HG02588 (cell line): ENCODE measurements around the gene IGFN1.
"Not testable (repeated sequence)": the region's sequence is repeated elsewhere in the genome, so short reads cannot be mapped to it uniquely, and the experiment has no call there.

Experiments used
- ATAC-seq: cut with Tn5 transposase; IDR thresholded peaks from one replicate; pipeline ENCODE4 v1.9.1; 2021; ENCODE audit warnings: mild to moderate bottlenecking, moderate library complexity; ENCODE audit not compliant: unreplicated experiment

Gene IGFN1

DNA sequence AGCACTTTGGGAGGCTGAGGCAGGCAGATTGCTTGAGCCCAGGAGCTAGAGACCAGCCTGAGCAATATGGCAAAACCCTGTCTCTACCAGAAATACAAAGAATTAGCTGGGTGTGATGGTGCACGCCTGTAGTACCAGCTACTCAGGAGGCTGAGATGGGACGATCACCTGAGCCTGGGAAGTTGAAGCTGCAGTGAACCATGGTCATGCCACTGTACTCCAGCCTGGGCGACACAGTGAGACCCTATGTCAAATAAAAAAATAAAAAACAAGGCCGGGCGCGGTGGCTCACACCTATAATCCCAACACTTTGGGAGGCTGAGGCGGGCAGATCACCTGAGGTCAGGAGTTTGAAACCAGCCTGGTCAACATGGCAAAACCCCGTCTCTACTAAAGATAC lies 27.6 kb upstream of the IGFN1 start:
- ATAC-seq, result not testable (repeated sequence)

DNA sequence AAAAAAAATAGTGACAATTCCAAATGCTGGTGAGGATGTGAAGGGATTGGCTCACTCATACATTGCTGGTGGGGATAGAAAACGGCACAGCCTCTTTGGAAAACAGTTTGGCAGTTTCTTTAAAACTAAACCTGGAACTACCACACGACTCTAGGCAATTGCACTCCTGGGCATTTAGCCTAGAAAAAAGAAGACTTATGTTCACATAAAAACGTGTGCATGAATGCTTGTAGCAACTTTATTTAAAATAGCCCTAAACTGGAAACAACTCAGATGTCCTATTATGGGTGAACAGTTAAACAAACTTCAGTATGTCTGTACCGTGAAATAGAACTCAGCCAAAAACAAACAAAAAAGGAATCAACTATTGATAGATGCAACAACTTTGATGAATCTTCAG lies 26.9 kb upstream of the IGFN1 start:
- no peak for ATAC-seq

DNA sequence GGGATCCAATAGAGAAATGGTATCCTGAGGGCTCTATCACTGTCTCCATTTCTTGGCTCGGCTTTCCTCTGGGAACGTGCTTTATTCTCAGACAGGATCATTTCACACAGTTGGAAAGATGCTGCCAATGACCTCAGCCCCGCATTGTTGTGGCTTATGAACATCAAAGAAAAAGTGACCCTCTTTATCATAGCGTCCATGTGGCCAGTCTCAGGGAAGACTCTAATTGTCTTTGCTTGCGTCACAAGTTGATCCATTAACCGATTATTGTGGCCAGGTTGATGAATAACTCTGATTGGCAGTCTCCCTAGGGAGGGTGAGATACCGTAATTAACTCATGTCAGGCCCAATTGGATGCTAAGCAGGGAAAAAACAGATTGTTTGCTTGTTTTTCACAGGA lies 26.0 kb upstream of the IGFN1 start:
- ATAC-seq, result no peak

DNA sequence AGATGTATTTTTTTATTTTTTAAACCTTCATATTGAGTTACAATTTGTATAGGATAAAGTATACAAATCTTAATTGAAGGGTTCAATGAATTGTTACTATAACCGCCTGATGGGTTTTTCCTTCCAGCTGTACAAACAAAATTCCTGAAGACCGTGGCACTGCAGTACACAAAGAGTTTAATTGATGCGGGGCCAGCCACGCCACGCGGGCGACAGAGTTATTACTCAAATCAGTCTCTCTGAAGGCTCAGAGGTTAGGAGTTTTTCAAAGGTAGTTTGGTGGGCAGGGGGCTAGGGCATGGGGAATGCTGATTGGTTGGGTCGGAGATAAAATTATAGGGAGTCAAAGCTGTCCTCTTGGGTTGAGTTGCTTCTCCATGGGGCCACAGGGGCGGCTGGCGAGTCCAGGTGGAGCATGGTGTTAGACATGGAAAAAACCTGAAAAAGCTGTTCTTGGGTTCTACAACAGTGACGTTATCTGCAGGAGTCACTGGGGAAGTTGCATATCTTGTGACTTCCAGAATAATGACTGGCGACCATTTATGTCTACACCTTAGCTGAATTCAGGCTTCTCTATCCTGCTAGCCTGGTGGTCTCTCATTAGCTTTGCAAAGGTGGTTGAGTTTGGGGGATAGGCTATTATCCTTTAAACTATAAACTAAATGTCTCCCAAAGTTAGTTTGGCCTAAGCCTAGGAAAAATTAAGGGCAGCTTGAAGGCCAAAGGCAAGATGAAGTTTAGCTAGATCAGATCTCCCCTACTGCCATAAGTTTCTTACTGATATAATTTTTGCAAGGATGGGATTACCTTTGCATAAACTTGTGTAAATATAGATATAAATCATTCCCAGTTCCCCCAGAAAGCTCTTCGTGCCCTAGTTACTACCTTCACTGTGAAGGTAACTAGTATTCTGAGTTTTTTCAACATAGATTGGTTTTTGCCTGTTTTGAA lies 23.3 kb upstream of the IGFN1 start:
- no peak for ATAC-seq

DNA sequence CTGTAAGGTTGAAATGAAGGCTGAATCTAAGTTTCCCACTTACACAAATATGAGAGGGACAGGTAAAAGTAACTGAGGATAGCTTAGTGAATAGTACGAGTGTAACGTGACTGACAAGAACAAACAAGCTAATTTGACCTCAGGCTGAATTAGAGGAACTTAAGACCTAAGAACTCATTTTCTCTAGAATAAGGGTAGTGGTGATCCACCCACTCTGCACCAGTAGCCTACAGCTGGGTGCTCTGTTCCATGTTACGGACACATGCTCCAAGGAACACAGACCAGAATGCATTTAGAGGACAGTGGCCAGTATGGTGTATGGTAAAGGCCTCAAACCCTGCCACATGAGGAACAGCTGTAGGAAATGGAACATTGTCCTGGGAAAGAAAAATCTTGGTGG lies 21.4 kb upstream of the IGFN1 start:
- no peak for ATAC-seq

DNA sequence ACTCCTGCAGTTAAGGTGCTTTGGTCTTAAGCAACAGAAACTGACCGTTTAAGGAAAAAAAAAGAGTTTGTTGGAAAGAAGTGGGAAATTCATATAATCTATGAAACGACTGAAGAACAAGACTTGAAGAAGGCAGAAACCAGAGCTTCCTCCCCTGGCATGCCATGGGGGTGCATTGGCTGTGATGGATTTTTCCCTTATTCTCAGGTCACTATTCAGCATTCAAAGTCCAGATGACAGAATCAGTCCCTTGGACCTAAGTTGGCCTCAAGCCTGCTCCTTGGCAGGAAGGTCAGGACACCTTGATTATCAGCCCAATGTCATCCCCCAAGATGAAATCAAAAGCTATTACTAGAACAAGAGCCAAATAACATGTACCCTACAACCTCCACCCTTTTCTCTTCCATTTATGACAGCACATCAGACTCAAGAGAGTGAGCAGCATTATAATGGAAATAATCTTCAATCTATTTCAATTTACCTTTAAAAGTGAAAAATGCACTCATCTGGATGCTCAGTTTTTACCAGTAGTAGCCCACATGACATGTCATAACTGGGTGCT lies 20.6 kb upstream of the IGFN1 start:
- no peak for ATAC-seq

DNA sequence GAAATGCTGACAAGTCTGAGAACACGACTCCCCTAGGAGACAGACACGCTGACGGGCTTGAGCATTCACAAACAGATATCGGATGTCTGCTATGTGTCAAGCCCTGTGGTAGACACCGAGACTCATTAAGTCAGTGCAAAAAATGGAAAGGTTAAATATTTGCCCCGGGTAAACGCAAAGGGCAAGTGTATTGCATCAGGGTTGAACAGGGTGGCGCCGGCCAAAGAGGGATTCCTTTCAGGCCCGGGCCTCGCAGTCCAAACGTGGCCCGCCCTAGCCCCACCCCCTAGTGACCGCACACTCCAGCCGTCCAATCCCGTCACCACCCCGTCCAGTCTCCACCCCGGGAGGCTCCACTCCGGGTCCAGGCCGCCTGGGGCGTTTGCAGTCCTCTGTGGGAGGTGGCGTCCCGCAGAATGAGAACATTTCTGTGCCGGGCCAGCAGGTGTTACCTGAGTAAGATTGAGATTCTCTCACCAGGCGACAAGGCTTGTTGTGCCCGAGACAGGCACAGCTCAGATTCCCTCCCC lies 20.0 kb upstream of the IGFN1 start:
- peak; percentile 97 for ATAC-seq

DNA sequence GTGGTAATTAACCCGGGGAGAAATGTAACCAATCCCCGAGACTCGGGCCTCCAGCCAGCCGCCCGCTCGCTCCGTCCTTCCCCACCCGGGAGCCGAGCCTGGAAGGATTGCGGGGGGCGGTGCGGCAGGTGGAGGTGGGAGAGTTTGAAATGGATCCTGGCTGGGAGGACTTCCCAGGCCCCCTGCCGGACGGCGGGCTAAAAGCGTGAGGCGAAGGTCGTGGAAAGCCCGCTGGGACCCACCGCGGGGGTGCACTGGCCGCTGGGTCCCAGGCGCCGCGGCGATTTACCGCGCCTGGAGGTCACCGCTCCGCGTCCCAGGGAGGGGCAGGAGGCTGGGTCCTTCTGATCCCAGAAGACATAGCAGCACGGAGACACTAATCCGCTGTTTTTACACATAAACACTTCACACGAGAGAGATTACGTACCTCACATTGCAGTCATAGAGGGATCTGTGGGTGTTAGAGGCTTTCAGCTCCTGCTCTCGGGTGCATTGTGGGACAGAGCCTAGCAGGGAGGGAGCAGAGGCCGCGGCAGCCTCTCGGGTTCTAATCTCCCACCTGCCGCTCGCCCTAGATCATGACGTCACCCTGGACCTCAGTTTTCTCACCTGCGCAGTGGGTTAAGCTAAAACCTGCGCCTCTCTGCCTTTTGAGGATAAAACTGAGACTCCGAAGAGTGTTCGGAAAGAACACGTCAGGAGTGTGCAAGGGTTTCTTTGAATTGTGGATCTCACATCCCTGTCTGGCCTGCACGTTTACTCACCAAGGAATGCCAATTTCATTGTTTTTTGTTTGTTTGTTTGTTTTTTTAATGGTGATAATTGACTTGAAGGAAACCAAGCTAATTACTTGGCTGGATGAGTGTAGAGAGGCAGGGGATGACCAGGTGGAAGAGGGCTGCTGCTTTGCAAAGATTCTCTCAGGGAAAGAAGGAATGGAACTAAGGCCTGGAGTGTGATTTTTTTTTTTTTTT lies 19.3 kb upstream of the IGFN1 start:
- peak; percentile 36 for ATAC-seq

DNA sequence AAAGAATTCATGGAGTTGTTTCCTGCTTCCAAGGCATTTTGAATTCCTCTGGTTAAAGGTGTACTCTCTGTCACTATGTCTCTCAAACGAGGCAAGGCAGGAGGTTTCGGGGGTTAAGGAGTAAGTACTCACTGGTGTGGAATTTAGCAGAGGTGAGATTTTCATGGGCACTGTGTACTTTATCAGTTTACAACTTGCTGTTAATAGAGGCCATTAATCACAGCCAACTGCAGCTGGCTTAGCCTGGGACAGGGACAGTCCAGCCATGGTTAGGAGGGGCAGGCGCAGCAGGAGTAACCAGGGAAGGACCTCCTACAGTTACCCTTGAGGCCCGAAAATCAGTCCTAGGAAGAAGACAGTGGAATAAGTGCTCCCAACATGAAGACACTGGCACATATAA lies 18.3 kb upstream of the IGFN1 start:
- no peak for ATAC-seq

DNA sequence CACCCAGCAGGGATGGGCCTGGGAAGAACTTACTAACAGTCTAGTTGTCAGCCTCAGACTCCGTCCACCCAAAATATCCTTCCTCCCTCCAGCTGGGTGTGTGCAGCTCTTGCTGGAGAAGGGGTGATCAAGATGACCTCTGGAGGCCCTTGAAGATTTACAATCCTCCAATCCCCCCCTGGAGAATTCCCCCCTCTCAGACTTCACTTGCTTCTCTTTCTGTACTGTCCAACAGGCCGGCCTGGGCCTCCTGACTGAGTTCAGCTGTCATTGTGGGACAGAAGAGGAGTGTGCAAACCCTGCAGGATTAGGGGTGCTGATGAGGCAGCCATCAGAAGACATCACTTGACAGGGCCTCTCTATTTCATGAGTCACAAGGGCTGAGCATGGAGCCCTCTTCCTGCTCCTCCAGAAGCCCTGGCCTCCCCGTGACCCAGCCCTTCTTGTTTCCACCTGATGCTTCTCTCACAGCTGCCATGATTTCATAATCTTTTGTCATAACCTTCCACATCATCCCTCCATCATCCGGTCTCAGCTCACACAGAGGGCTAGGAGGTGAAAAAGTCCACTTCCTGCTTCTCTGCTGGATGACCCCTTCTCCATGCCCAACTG lies 17.5 kb upstream of the IGFN1 start:
- ATAC-seq, result no peak

DNA sequence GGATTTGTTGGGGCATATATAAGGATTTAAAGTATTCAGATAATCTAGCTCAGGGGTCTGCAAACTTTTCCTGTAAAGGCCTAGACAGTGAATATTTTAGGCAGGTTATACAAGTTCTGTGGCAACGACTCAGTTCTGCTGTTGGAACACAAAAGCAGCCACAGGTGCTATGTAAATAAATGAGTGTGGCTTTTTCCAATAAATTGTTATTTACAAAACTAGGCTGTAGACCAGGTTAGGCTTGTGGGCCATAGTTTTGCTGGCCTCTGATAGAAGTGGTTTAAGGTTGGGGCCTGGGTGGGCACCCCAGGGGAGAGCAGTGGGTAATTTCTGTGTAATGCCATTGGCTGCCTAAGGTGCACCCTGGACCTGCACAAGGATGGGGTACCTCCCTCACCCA lies 16.9 kb upstream of the IGFN1 start:
- no peak for ATAC-seq

DNA sequence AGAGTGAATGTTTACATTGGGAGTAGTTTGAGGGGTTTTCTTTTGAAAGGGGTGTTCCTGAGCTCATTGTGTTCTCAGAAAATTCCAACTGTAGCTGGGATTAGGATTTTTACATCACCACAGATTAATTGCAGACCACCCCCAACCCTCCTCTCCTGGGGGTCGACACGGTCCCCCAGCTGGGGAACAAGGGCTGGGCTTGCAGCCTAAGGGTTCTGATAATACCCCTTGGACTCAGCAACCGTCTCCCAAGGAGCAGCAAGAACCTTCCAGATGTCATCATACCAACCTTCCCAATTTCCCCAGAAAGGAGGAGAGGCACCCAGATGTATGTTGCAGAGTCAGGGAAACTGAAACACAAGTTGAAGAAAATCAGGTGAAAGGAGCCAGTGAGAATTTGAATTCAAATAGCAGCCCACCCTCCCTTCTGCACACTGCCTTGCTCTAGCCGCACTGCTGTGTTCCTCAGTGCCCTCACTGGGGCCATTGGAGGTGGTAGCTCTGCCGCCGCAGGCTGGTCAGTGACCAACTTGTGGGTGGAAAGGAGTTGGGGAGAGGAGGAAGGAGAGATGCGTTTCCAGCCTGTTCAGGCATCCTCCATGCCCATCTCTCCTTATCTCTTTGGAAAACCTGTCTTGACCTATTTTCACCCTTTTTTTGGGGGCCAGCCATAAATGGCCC lies 14.7 kb upstream of the IGFN1 start:
- ATAC-seq, result no peak

DNA sequence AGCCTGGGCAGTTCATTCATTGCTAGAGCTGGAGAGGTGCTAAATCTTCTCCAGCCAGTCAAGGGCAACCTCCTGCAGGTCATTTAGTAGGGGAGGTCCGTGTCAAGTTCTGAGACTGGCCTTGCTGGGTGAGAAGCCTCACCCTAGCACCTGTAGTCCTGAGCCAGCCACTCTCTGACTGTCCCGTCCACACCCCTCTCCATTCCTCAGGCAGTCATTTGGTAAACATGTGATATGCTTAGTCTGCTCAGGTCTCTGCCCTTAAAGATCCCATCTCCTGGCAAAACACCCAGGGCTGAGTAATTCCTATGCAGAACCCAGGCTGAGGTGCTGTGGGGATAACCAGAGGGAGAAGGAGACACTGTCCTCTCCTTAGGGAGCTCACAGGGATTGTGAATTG lies 13.7 kb upstream of the IGFN1 start:
- ATAC-seq, result no peak

DNA sequence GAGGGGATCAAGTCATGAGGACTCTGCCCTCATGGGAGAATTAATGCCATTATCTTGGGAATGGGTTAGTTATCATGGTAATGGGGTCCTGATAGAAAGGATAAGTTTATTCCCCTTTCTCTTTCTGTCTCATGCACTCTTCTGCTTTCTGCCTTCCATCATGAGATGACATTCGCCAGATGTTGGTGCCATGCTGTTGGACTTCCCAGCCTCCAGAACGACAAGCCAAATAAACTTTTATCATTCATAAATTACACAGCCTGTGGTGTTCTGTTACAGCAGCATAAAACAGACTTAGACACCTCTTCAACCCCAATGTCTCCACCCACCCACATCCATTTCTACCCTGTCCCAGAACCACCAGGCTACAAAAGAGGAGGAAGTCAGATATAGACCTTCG lies 11.9 kb upstream of the IGFN1 start:
- no peak for ATAC-seq

DNA sequence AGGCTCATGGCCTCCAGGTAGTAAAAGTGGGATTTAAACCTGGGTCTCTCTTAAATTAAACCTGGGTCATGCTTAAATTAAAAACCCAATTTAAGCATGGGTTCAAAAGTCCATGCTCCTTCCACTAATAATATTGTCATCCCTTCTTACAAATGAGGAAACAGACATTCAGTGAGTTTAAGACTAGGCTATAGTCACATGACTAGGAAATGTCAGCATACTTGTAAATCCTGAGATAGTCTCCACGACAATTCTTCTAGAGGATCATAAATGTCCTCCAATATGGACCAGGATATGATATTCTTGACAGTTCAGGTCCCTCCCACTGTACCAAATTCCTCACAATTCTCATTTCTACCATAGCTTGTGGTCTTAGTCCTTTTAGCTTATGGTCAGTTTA lies 10.5 kb upstream of the IGFN1 start:
- ATAC-seq, result no peak

DNA sequence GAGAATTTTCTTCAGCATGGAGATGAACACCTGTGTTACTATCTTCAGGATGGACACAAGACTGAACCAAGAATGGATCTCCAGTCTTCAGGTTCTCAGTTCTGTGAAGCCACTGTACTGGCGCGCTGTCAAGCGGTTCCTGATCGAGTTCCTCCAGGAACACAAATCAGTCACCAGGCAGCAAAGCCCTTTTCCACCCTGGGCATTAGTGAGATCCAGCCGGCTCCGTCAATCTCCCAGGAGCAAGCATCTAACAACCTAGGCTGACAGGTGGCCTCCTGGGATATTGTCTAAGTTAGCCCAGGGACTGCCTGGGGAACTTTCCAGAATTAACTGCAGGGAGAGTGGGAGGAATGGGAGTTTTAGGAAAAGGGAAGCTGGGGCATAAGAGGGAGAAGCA lies 9.7 kb upstream of the IGFN1 start:
- ATAC-seq, result no peak

DNA sequence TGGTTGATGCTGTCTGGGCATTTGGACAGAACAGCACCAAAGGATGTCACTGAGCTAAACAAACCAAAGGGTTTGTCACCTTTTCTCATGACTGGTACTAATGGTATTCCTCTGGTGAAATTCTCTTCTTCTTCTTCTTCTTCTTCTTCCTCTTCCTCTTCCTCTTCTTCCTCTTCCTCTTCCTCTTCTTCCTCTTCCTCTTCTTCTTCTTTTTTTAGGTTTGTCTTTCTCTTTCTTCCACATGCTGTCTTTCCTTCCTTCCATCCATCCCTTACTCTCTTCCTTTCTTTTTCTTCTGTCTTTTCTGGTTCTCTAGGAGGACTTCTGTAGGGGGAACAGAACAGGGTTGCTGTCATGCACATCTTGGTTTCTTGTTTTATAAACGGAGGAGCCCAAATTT lies 9.3 kb upstream of the IGFN1 start:
- ATAC-seq, result no peak

DNA sequence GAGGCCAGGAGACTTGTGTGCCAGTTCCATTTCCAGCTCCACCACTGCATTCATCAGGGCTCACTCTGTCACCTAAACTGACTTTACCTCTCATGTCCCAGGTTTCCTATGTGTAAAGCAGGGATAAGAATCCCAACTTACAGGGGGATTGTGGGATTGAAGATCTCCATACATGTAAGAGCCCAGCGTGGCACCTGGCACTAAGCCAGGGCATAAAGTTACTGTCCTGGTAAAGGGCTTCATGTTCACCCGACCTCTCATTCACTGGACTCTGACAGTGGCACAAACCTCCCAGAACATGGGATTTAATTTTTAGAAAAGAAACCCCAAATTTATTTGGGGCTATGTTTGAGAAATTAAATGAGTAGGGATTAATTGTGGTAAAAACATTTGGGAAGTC lies 8.9 kb upstream of the IGFN1 start:
- ATAC-seq, result no peak

DNA sequence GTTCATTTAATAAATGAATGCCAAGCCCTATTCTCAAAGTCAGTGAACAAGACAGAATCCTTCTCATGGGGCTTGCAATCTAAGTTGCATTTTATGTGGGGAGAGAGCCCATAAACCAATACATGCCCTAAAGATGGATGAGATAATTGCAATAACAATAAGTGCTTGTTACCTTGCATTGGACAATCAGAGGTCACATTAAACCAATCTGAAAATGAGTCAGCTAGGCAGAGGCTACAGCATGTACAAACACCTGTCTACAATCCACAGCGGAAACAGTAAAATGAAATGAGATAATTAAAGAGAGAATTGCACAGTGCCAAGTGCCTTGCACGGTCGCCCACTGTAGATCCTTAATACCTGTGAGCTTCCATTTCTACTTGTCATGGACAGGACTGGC lies 7.4 kb upstream of the IGFN1 start:
- ATAC-seq, result no peak

DNA sequence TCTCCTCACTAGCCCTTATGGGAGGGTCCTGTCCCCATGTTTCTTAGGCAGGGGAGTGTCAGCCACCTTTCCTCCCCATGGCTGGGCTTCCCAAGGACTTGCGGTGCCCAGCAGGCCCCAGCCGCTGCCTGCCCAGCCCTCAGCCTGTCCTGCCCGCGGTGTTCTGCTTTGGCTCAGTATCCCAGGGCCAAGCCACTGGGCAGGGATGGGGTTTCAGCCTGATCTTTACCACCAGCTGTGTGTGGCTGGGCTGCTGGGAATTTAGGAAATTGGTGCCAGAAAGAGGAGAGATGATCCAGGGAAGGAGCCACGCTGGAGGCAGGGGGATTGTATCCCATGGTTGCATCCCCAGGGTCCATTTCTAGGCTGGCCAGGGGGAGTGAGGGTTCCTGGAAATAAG lies 6.9 kb upstream of the IGFN1 start:
- ATAC-seq, result no peak
